HG03025 (cell line): Measurements from ENCODE around the gene ZNF311.

ENCODE experiments used
- ATAC-seq: cut with Tn5 transposase; IDR thresholded peaks from one replicate; pipeline ENCODE4 v1.9.1; 2021; ENCODE audit warnings: mild to moderate bottlenecking, moderate library complexity; ENCODE audit not compliant: unreplicated experiment, low FRiP score

ZNF311 gene

DNA sequence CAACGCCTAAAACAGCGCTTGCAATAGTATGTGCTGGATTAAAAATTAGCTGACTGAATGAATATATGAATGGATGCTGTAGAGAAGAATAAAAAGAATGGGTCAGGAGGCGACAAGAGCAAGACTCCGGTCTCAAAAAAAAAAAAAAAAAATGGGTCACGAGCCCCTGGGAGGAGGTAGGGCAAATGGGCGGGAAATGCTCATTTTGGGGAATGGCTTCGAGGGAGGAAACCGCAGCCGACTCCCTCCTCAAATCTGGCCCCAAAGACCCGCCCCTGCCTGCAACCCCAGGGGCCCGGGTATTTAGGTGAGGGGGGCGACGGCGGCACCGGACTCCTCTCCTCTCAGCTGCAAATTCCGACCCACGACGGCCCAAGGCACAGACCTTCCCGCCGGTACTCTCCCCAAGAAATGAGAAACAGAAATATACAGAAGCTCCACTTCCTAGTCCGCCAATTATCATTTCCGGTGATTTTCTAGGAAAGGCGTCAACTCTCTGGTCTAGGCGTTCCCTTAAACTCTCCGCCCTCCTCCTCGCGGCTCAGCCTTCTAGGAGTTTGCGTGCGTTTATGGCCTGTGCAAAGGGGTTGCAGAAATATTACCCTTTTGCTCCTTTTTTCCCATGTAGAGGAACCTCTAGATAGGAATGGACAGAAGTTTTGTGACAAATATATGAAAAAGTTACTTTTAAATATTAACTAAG is at the start of gene ZNF311:
TSS of gene ZNF311 (minus strand) at position 133 of the 703 bp plus-strand sequence. CDS start 1,361 bp downstream, outside the sequence.
- ATAC-seq: no peak

DNA sequence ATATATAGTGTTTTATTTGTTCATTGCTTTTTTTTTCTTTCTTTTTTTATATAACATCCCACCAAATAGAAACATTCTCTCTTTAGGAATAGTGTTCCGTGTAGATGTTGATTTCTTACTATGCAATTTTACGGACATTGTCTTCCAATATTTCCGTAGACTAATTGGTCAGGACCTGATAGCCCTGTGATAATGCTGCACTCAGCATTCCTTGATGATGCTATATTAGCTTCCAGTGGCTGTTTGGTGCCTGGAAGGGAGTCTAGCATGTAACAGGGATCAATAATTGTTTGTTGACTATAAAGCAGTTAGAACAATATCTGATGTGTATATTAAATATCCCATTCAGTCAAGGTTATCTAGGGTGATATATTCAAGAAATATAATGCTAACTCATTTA is 46.6 kb upstream of the ZNF311 start:
- ATAC-seq: no peak

DNA sequence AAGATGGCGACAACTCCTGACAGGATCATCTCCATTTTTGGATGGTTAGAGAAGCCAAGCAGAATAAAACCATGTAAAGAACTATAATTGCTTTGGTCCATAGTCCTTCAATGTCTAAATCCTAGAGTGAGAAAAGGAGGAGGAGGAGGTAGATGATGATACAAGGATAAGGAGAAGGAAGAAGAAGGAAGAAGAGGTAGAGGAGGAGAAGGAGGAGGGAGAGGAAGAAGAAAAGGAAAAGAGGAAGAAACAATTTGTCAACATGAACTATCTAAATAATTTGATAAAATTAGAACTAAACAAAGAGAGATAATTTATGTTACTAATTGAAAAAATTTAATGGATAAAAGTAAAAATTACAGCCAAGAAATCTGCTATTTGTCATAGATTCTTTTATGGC is 40.0 kb upstream of the ZNF311 start, which contains the start of gene OR2W1:
TSS of gene OR2W1 (minus strand) at position 101 of the 400 bp plus-strand sequence. CDS start at position 101, 0 bp downstream.
- ATAC-seq: no peak

DNA sequence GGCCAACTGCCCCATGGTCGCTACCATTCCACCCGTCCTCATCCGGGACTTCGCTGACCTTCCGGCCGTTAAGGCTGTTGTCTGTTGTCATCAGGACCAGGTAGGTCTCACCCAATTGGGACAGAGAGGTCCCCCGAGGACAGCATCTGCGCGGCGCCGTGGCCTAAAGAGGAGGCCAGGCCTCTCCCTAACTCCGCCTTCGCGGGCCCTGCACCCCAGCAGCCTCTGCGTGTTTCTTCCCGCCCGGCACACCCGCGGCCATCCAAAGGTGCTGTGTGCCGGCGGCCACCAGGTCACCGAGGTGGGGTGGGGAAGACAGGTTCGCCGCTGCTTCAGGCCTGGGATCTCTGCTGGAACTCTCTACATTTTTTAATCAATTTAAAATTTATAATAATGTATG is 30.8 kb upstream of the ZNF311 start:
- no peak for ATAC-seq

DNA sequence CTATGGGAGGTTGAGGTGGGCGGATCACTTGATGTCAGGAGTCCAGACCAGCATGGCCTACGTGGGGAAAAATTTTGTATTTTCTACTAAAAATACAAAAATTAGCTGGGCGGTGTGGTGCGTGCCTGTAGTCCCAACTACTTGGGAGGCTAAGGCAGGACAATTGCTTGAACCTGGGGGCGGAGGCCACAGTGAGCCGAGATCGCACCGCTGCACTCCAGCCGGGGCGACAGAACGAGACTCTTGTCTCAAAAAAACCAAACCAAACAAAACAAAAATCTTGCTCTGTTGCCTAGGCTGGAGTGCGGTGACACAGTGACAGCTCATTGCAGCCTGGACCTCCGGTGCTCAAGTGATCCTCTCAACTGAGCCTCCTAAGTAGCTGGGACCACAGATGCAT is 23.7 kb upstream of the ZNF311 start:
- ATAC-seq: no peak

DNA sequence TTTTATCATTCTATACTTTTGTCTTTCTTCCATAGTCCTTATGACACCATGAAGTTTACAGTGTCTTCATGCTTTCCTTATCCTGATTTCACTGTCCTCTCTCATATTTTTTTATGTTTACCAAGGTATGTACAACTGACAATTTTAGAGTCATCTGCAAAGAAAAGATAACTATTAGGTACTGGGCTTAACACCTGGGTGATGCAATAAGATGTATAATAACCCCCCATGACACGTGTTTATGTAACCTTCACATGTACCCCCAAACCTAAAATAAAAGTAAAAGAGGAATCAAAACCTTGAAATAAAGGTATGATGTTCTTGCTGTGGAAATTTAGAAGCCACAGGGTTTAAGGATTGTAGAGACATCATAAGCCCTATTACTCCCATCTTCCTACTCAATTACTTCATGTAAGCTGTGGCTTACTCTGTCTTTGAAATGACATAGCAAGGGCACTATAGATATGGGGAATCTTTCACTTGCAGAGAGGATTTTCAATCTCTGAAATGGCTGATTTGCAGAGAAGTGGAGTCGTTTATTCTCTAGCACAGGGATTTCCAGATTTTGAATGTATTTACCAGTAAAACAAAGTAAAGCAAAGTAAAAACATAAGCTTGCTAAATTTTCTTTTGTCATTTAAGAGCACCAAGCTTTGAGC is 20.9 kb upstream of the ZNF311 start:
- no peak for ATAC-seq

DNA sequence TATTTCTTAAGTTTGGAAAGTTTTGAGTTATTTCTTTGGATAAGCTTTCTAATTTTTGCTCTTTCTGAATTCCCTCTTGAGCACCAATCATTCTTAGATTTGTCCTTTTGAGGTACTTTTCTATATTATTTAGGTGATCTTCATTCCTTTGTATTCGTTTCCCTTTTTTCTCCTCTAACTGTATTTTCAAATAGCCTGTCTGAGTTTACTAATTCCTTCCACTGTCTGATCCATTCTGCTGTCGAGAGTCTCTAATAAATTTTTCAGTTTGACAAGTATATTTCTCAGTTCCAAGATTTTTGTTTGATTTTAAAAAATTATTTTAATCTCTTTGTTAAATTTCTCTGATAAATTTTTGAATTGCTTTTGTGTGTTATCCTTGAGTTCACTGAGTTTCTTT is 16.3 kb upstream of the ZNF311 start:
- no peak for ATAC-seq

DNA sequence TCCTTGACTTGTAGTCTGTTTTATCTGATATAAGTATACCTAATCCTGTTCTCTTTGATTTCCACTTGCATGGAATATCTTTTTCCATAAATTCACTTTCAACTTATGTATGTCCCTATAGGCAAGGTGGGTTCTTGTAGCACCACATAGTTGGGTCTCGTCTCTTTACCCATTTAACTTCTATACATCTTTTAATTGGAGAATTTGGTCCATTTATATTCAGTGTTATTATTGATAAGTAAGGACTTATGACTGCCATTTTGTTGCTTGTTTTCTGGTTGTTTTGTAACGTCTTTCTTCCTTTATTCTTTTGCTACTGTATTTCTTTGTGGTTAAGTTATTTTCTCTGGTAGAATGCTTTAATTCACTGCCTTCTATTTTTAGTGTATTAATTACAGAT is 14.5 kb upstream of the ZNF311 start:
- ATAC-seq: no peak

DNA sequence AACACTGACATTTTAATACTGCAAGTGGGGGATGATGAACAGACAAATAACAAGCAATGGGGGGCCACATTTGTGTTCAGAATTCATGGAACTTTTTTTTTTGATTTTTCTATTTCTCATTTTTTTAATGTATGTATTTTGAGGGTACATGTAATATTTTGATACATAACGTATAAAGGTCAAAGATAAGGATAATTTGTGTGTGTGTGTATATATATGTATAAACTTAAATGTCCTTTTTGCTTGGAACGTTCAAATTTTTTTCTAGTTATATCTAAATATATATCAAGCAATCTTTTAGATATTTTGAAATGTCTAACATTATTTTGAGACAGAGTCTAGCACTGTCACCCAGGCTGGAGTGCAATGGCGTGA is 12.3 kb upstream of the ZNF311 start:
- no peak for ATAC-seq

DNA sequence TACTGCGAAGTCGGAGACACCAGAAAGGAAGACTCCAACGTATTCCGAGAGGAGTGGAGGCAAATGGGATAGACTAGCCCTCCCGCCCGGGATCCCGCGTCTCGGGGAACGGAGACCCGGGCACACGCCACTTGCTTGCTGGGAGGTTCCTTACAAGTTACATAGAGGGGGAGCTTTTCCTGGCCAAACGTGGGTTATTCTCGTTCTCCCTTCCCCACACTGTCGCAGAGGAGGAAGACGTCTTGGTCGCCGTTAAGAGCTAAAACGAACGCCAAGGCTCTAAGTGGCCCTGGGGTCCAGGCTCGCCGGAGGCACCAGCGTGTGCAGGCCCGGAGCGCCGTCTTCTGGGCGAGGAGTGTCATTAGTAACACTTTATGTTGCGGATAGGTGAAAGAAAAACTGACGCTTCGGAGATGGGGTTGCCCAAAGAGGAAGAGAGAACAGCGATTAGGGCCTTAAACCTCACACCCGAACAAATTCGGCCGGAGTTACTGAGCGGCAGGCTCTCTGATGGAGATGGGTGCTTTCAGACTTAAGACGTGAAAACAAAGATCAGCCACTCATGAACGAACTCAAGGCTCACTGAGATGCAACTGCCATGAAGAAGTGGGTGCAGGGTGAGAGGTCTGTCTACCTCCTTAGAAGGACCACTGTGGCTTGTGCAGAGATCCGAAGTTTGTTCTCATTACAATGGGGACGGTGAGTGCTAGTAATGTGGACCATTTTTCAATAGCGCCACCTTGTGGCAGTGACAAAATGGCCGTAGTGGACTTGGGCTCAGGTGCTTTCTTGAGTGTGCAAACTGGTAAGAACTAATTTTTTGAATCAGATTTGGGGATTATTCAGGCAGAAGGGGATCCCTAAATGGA is 11.7 kb upstream of the ZNF311 start:
- ATAC-seq: peak; percentile 79

DNA sequence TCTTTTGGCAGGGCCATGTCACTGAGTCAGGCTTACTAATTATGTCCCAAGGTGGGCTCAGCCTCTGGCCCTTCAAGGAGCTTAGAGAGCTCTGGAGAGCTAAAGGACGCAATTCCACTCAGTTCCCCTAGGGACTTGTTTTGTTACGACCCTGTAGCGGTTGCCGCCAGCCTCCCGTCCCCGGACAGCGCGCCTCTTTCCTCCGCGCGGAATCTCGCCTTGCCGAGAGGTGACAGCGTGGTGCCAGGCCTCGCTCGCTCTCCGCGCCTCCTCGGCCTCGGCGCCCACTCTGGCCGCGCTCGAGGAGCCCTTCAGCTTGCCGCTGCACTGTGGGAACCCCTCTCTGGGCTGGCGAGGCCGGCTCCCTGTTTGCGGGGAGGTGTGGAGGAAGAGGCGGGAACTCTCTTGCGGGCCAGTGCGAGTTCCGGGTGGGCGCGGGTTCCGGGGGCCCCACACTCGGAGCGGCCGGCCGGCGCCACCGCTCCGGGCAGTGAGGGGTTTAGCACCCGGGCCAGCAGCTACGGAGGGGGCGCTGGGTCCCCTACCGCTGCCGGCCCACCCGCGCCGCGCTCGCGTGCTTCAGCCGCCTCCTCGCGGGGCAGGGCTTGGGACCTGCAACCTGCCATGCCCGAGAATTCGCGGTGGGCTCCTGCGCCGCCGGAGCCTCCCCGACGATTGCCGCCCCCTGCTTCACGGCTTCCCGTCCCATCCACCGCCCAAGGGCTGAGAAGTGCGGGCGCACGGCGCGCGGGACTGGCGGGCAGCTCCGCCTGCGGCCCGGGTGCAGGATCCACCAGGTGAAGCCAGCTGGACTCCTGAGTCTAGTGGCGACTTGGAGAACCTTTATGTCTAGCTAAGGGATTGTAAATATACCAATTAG is 9.9 kb upstream of the ZNF311 start:
- ATAC-seq: no peak

DNA sequence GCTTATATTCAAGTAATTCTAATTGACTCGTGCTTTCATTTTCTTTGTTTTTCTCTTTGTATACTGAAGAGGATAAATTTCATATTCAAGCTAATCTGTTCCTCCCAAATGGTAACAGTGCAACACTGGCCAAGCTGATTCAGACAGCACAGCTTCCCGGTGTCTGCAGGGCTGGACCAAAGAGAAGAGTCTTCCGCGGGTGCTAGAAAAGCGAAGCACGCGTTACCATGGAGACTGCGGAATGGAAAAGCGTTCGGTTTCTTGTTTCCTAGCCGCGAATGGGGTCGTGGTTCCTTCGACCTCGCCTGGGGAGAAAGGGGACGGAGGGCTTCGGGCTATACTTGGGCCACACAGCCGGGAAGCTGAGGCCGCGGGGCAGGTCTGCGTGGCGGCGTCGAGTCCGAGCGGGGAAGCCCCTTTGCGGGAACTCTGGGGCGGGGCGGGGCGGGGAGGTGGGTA is 6.2 kb upstream of the ZNF311 start:
- no peak for ATAC-seq

DNA sequence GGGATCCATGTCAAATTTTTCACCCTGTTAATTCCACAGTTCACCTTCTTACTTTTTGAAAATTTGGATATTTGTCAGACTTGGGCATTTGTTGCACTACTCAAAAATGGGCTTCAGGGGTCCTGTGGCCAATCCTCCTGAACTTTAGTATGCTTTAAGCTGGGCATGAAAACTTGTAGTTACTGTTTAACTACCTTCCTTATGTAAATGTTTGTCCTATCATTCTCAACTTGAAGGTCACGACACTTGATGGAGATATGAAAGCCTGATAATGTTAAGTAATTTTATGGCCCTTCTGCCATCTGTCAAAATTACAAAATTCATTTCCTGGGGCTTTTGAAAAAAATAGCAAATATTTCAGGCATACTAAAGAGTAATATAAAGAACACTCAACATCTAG is 4.2 kb upstream of the ZNF311 start:
- no peak for ATAC-seq

DNA sequence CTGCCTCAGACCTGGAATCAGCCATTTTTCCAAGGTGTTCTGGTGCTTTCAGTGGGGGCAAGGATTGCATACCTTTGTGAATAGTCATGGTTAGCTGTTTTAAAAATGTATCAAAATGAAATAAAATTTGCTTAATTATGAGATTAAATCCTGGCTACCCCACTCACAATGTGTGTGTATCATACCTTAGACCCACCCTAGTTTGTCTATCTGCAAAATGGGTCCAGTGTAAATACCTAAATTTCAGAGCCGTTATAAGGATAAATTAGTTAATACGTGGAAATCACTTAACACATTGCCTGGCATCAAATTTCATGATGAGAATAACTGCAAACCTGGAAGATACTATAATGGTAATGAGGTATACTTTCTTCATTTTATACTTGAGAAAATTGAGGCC is 3.0 kb upstream of the ZNF311 start:
- no peak for ATAC-seq

DNA sequence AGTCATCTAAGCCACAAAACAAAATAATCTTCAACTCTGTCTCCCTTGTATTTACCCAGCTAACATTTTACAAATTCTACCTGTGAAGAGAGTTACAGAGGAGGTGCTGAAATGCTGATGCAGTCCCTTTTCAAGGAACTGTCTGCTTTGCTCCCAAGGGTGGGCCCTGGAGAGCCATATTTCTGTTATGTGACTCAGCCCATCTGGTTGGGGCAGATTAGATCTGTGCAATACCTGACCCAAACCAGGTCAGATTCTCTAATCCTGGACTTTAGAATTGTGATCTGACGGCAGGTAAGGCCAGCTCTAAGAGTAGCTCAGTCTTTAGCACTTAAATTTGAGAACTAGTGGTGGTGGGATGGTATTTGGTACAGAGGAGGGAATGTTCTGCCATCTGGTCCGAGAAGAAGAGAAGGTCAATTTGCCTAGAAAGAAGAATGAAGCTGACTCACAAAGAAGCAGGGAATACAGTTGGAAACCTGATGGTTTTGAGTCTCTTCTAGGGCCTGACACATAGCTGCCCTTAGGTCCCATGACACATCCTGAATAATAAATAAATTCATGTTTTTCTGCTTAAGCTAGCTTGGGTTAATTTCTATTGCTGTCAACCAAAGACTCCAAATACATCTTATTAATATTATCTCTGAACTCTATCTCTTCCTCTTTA is 8.1 kb downstream of the ZNF311 start:
- ATAC-seq: no peak

DNA sequence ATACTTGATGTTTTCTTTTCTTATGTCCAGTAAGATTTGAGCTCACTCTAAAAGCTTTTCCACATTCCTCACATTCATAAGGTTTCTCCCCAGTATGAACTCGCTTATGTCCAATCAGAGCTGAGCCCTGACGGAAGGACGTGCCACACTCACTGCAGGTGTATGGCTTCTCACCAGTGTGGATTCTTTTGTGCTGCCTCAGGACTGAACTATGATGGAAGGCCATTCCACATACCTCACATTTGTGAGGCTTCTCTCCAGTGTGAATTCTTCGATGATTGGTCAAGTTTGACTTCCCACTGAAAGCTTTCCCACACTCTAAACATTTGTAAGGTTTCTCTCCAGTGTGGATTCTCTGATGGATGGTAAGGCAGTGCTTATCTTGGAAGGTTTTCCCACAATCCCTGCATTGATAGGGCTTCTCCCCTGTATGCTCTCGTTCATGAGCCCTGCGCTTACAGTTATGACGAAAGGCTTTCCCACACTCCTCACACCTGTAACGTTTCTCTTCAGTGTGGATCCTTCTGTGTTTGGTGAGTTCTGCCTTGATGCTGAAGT is 9.9 kb downstream of the ZNF311 start:
- no peak for ATAC-seq

DNA sequence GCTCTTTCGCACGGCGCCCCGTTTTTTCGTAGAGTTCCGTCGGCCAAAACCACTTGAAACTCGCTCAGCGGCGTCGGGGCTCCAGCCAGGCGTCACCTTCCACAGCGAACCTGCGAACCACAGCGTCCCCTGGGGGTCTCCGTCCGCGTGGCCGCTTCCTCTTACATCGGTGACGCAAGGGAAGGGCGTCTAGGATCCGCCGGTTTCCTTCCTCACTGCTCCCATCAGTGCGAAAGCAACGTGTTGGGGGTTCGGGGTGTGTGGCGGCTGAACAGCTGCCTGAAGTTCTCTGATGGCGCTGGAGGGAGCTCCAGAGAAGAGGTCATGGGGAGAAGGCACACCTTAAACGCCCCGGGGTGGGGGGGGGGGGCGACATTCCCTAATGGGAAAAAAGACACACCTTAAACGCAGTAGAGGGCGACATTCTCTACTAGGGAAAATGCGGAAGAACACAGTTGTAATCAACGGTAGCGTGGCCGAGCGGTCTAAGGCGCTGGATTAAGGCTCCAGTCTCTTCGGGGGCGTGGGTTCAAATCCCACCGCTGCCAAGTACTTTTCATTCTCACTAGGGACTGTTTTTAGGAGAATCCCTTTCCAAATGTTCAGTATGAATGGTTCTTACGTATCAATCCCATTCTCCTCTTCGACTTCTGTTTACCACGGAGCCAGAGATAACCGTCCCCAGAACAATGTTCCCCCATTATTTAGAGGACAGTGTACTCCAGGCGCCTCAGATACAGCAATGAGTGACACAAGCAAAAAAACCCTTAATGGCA is 16.4 kb downstream of the ZNF311 start:
- ATAC-seq: no peak

DNA sequence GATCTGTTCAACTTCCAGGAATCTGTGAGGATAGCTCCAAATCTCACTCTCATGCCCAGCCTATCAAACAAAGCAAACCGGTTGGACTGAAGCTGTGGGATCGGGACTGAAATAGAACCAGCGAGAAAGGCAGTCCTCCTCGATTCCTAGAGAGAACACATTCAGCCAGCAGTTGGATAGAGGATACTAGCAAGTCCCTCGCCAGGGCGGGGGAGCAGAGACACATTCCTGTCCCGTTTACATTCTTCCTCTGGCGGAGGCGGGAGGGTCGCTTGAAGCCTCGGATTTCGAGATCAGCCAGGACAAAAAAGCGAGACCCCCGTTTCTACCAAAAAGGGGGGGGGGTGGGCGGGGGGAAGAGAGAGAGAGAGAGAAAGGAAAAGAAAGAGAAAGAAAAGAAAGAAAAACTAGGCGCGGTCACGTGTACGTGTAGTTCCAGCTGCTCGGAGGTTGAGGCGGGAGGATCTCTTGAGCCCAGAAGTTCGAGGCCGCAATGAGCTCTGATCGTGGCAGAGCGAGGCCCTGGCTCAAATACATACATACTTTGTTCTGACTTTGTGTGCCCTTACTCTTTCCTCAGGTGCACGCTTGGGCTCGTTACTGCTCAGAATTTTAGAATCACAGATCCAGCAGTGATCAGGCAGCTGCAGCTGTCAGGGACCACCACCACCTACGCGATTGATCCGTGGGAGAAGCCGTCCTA is 19.5 kb downstream of the ZNF311 start:
- ATAC-seq: no peak
